Endothelial cell of umbilical vein (primary cell): Measurements from ENCODE around the gene TMEM266. TPM values are rescaled to one million over a fixed set of nuclear protein-coding genes. Genes with fewer than 3 reads are reported as not detected.
"Not testable (repeated sequence)": the region's sequence is repeated elsewhere in the genome, so short reads cannot be mapped to it uniquely, and the experiment has no call there.

Source experiments
- BruUV-seq: library from RNA; stranded (reverse); fragments of 400-500 nt; replicated peaks from 2 replicates; lab custom pipeline; 2021; lab: Mats Ljungman, UMichigan
- CTCF ChIA-PET: fragments of 300-600, 350-600 bp; sonication (Branson Sonifier 250); formaldehyde crosslinking; loops from one replicate; lab custom pipeline; 2021; ENCODE audit warnings: antibody characterized with exemption, inconsistent platforms; lab: Charles Lee
- POLR2A ChIA-PET: fragments of 300-600, 350-600 bp; sonication (Branson Sonifier 250); formaldehyde crosslinking; loops from one replicate; lab custom pipeline; 2021; ENCODE audit warnings: antibody characterized with exemption, inconsistent platforms; lab: Charles Lee
- DNase-seq: peaks from one replicate; pipeline ENCODE4 v3.0.0-alpha.2; 2011; ENCODE audit warnings: low read depth, low spot score
- FAIRE-seq: peaks from 2 replicates; lab custom pipeline; 2011; peaks lifted over from hg19 to GRCh38; lab: Jason Lieb, UNC
- H2AFZ ChIP-seq: 2 replicates; pipeline ENCODE4 v1.6.0; 2012; ENCODE audit warnings: low read depth, low read length, control low read depth, inconsistent platforms
- H3K27ac ChIP-seq: 2 replicates; pipeline ENCODE4 v1.5.1; 2011; ENCODE audit warnings: low read depth, mild to moderate bottlenecking, control low read depth, low read length, moderate library complexity; ENCODE audit not compliant: insufficient read depth
- H3K27me3 ChIP-seq, 2 experiments: 2 replicates each; pipeline versions ENCODE4 v1.6.0 to v1.6.1; 2011; ENCODE audit warnings: low read length in 2 of 2, mixed read lengths in 1 of 2; ENCODE audit not compliant: control insufficient read depth in 2 of 2, insufficient read depth in 2 of 2
- H3K36me3 ChIP-seq, 2 experiments: 2 replicates in 1 of 2; 3 replicates in 1 of 2; pipeline ENCODE4 v1.5.1; 2011; ENCODE audit warnings: low read length in 2 of 2, mild to moderate bottlenecking in 1 of 2, moderate library complexity in 1 of 2; ENCODE audit not compliant: control insufficient read depth in 2 of 2, insufficient read depth in 2 of 2; ENCODE audit errors: extremely low read depth in 1 of 2
- H3K4me1 ChIP-seq: 3 replicates; pipeline ENCODE4 v1.5.1; 2011; ENCODE audit warnings: mild to moderate bottlenecking, low read length; ENCODE audit not compliant: control insufficient read depth, insufficient read depth; ENCODE audit errors: extremely low read depth
- H3K4me2 ChIP-seq: 2 replicates; pipeline ENCODE4 v1.6.1; 2011; ENCODE audit warnings: low read length, control low read depth, mixed read lengths; ENCODE audit not compliant: insufficient read depth
- H3K4me3 ChIP-seq, 3 experiments: fragments of 200-600 bp in 1 of 3; sonication (generic), shearing (Covaris generic) in 1 of 3; replicated peaks in 1 of 3; 2 replicates each; pipeline ENCODE4 v1.5.1; 2011 to 2016; ENCODE audit warnings: control low read depth in 3 of 3, low read length in 3 of 3, mild to moderate bottlenecking in 2 of 3, inconsistent platforms in 1 of 3, low read depth in 1 of 3, moderate library complexity in 1 of 3; ENCODE audit not compliant: insufficient read depth in 1 of 3
- H3K79me2 ChIP-seq: 2 replicates; pipeline ENCODE4 v1.6.0; 2012; ENCODE audit warnings: low read length, inconsistent platforms; ENCODE audit not compliant: control insufficient read depth, insufficient read depth
- H3K9ac ChIP-seq: replicated peaks from 2 replicates; pipeline ENCODE3; 2011; ENCODE audit warnings: low read length, control low read depth; ENCODE audit not compliant: insufficient read depth; ENCODE audit errors: extremely low read depth
- H3K9me1 ChIP-seq: replicated peaks from 3 replicates; pipeline ENCODE4 v1.6.0; 2011; ENCODE audit warnings: mild to moderate bottlenecking, low read length; ENCODE audit not compliant: control insufficient read depth, insufficient read depth; ENCODE audit errors: extremely low read depth
- H3K9me3 ChIP-seq: replicated peaks from 2 replicates; pipeline ENCODE4 v1.5.1; 2012; ENCODE audit warnings: low read length, inconsistent platforms; ENCODE audit not compliant: control insufficient read depth, insufficient read depth
- H4K20me1 ChIP-seq: replicated peaks from 2 replicates; pipeline ENCODE3; 2011; ENCODE audit warnings: mild to moderate bottlenecking, low read length; ENCODE audit not compliant: control insufficient read depth, insufficient read depth; ENCODE audit errors: extremely low read depth
- GATA2 ChIP-seq: IDR thresholded peaks from 2 replicates; pipeline ENCODE4 v1.7.0; 2011; ENCODE audit warnings: low read depth, mild to moderate bottlenecking, moderate library complexity, mixed read lengths, low read length; ENCODE audit not compliant: insufficient read length, insufficient read depth
- JUN ChIP-seq: IDR thresholded peaks from 2 replicates; pipeline ENCODE4 v1.6.1; 2011; ENCODE audit warnings: borderline replicate concordance, low read depth; ENCODE audit not compliant: insufficient read length, insufficient read depth
- POLR2AphosphoS5 ChIP-seq: IDR thresholded peaks from 2 replicates; pipeline ENCODE4 v1.6.1; 2012; ENCODE audit warnings: low read depth, mild to moderate bottlenecking, control low read depth, low read length, moderate library complexity; ENCODE audit not compliant: insufficient read depth
- dilution Hi-C: fragments of 300-500 bp; cut with MboI; formaldehyde crosslinking; loops from one replicate; pipeline ENCODE4 v1.15.0; 2019; ENCODE audit warnings: low sequenced_read_pairs; ENCODE audit not compliant: extremely low pct_ligation_motif_present
- intact Hi-C: fragments of 100-400 bp; cut with micrococcal nuclease; formaldehyde crosslinking; loops from one replicate; pipeline ENCODE4 v1.10.0; 2022
- polyA plus RNA-seq, 4 experiments: library from polyadenylated mRNA; depleted of rRNA in 3 of 4; stranded (reverse) in 3 of 4; unstranded in 1 of 4; fragments of >200 nt; gene quantifications; 2 replicates each; pipeline versions ENCODE4 v1.2.1 to v1.2.3, GENCODE V29; 2011 to 2012; ENCODE audit warnings: missing spikeins in 1 of 4
- total RNA-seq: library from RNA; stranded (reverse); gene quantifications from 2 replicates; pipeline ENCODE4 v1.2.3, GENCODE V29; 2021

The TMEM266 gene
- total and polyA plus RNA-seq, 2 donors (not counting 3 experiments of a cell fraction or from before 2014, with no cell fraction given) = not detected

DNA sequence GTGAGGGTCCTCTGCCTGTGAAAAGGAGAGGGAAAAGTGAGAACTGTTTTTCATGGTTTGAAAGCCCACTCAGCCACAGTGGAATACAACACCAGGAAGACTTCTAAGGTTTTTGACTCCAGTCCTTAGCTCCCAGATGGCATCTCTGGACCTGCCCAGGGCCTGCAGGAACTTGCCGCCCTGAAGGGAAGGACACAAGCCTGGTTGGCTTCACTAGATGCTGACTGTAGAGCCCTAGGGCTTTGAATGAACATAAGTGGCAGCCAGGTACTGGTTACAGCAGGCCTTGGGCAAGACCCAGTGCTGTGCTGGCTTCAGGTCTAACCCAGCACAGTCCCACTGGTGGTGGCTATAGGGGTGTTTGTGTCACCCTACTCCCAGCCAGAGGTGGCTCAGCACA lies 21.3 kb upstream of the TMEM266 start:
- H3K4me1 ChIP-seq = no peaks in the 10 kb centered on the region
- H3K36me3 ChIP-seq = no peaks in the 10 kb centered on the region
- intact Hi-C loops (no loop called here), dilution Hi-C loops (no loop called here)
- no peak overlapping the region for H3K4me2 ChIP-seq
- TF ChIP-seq JUN = no peak
- no peak for TF ChIP-seq GATA2
- no peak for TF ChIP-seq POLR2AphosphoS5
- no peaks in the 10 kb centered on the region for H4K20me1 ChIP-seq
- no peak overlapping the region for H3K9ac ChIP-seq
- no peaks in the 10 kb centered on the region for H3K9me1 ChIP-seq
- no TSS peak for BruUV-seq
- ChIA-PET POLR2A (no interaction called here), CTCF (interaction anchor here (0.9 kb wide), 1 partner anchor 101 kb away, joined by 4 read pairs; no protein-coding TSS in a partner anchor)
- H3K79me2 ChIP-seq = no peaks in the 10 kb centered on the region
- no peak overlapping the region for H2AFZ ChIP-seq
- no peak overlapping the region for H3K27ac ChIP-seq
- DNase-seq = no peak
- no peaks in the 10 kb centered on the region for H3K9me3 ChIP-seq
- peaks cover 5 to 6% of the 10 kb centered on the region in 2 experiments for H3K27me3 ChIP-seq
- no peak overlapping the region for H3K4me3 ChIP-seq
- no peak for FAIRE-seq

DNA sequence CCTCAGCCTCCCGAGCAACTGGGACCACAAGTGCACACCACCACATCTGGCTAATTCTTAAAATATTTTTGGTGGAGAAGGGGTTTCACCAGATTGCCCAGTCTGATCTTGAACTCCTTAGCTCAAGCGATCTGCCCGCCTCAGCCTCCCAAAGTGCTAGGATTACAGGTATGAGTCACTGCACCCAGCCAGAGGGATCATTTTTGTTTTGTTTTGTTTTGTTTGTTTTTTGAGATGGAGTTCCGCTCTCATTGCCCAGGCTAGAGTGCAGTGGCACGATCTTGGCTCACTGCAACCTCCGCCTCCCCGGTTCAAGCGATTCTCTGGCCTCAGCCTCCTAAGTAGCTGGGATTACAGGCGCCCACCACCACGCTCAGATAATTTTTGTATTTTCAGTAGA lies 5.6 kb upstream of the TMEM266 start:
- H3K36me3 ChIP-seq, intact Hi-C loops, H4K20me1 ChIP-seq, H3K9me1 ChIP-seq, H3K4me2 ChIP-seq, H3K9me3 ChIP-seq, H3K79me2 ChIP-seq, POLR2A ChIA-PET, H3K4me1 ChIP-seq, FAIRE-seq, dilution Hi-C loops, DNase-seq, H3K27ac ChIP-seq, H2AFZ ChIP-seq, H3K9ac ChIP-seq, BruUV-seq, H3K4me3 ChIP-seq: not testable (repeated sequence)
- CTCF ChIA-PET = interaction anchor here (1.6 kb wide), 1 partner anchor 97 kb away, joined by 3 read pairs; no protein-coding TSS in a partner anchor
- H3K27me3 ChIP-seq = peaks cover 15 to 36% of the 10 kb centered on the region in 2 experiments
